ENCODE measurements around the gene AJAP1.

Gene AJAP1, protein sequence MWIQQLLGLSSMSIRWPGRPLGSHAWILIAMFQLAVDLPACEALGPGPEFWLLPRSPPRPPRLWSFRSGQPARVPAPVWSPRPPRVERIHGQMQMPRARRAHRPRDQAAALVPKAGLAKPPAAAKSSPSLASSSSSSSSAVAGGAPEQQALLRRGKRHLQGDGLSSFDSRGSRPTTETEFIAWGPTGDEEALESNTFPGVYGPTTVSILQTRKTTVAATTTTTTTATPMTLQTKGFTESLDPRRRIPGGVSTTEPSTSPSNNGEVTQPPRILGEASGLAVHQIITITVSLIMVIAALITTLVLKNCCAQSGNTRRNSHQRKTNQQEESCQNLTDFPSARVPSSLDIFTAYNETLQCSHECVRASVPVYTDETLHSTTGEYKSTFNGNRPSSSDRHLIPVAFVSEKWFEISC

GRCh38 chr1:4653796-4654725, at the start of gene AJAP1:
Gene AJAP1, plus strand, starts transcription at chr1:4654609. Its CDS starts 817 bp downstream, at chr1:4655426.
- TF ChIP-seq GATA3 (IDR thresholded peaks at IDR 0.05; ENCODE audit: low read depth, low read length) (no peak), GATA2 (IDR thresholded peaks at IDR 0.05; ENCODE audit: low read depth, low read length) (no peak)

- no peak for TF ChIP-seq GATA3 (IDR thresholded peaks at IDR 0.05; ENCODE audit: low read depth, low read length)
- no peak for TF ChIP-seq GATA2 (IDR thresholded peaks at IDR 0.05; ENCODE audit: low read depth, low read length)
These were observed 49.3 kb upstream of the AJAP1 start for GRCh38 chr1:4605158-4605557.

- TF ChIP-seq GATA3 (IDR thresholded peaks at IDR 0.05; ENCODE audit: low read depth, low read length) (peak; percentile 92), GATA2 (IDR thresholded peaks at IDR 0.05; ENCODE audit: low read depth, low read length) (peak; percentile 99)
These were observed 42.7 kb upstream of the AJAP1 start for GRCh38 chr1:4611563-4612341.

DNA sequence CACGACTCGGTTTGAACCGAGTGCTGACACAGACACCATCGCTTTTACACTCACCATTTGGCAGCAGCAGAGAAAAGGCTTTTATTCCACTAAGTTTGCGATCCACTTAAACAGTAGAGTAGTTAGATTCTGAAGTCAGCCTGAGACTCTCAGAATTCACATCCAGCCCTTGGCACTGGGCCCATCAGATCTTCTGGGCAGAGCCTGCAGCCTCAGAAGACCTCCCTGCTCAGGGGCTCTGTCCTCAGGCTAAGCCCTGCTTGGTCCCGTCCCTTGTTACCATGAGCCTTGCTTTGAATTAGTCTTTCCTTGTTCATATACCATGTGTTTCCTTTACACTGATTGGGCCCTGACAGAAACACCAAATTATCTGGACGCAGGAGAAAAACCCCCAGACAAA, 41.4 kb upstream of the AJAP1 start:
- TF ChIP-seq GATA3 (IDR thresholded peaks at IDR 0.05; ENCODE audit: low read depth, low read length), result peak; percentile 70; the same call in 1 of the 2 replicates
- TF ChIP-seq GATA2 (IDR thresholded peaks at IDR 0.05; ENCODE audit: low read depth, low read length), result peak; percentile 92

GRCh38 chr1:4613606-4614370, 40.6 kb upstream of the AJAP1 start:
- no peak for TF ChIP-seq GATA2 (IDR thresholded peaks at IDR 0.05; ENCODE audit: low read depth, low read length)
- no peak for TF ChIP-seq GATA3 (IDR thresholded peaks at IDR 0.05; ENCODE audit: low read depth, low read length)

GRCh38 chr1:4614371-4615137, 39.9 kb upstream of the AJAP1 start:
- TF ChIP-seq GATA3 (IDR thresholded peaks at IDR 0.05; ENCODE audit: low read depth, low read length) (peak; percentile 86), GATA2 (IDR thresholded peaks at IDR 0.05; ENCODE audit: low read depth, low read length) (peak; percentile 98)

GRCh38 chr1:4615138-4615470, 39.3 kb upstream of the AJAP1 start:
- TF ChIP-seq GATA2 (IDR thresholded peaks at IDR 0.05; ENCODE audit: low read depth, low read length) (no peak), GATA3 (IDR thresholded peaks at IDR 0.05; ENCODE audit: low read depth, low read length) (no peak)

GRCh38 chr1:4615501-4615900, 38.9 kb upstream of the AJAP1 start:
- TF ChIP-seq GATA2 (IDR thresholded peaks at IDR 0.05; ENCODE audit: low read depth, low read length) (no peak), GATA3 (IDR thresholded peaks at IDR 0.05; ENCODE audit: low read depth, low read length) (no peak)

DNA sequence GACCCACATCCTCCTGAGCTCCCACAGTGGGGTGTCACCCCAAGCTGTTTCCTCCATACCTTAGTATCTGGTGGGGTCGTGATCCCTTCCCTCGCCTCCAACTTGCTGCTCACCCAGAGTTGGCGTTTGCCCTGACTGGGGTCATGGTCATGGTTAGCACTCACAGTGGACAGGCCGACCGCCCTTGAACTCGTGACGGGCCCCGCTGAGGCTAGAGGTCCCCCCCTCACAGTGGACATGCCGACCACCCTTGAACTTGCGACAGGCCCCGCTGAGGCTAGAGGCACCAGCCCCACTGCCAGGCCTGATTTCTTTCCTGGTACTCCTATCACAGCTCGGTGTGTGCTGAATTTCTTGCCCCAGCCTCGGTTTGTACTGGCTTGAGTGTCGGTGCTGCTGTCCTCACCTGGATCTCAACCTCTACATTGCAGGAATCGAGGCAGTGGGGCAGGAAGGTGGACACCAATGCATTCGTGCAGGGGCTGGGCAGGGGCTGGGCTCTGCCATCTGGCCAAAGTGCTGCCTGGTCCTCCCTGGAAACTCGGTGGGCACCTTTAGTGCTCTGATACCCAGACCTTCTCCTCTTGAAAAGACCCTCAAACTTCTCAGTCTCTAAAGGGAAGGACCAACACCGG, 37.5 kb upstream of the AJAP1 start:
- TF ChIP-seq GATA3 (IDR thresholded peaks at IDR 0.05; ENCODE audit: low read depth, low read length), result no peak
- no peak for TF ChIP-seq GATA2 (IDR thresholded peaks at IDR 0.05; ENCODE audit: low read depth, low read length)

- no peak for TF ChIP-seq GATA3 (IDR thresholded peaks at IDR 0.05; ENCODE audit: low read depth, low read length)
- no peak for TF ChIP-seq GATA2 (IDR thresholded peaks at IDR 0.05; ENCODE audit: low read depth, low read length)
These were observed 36.9 kb upstream of the AJAP1 start for GRCh38 chr1:4617506-4617905.

DNA sequence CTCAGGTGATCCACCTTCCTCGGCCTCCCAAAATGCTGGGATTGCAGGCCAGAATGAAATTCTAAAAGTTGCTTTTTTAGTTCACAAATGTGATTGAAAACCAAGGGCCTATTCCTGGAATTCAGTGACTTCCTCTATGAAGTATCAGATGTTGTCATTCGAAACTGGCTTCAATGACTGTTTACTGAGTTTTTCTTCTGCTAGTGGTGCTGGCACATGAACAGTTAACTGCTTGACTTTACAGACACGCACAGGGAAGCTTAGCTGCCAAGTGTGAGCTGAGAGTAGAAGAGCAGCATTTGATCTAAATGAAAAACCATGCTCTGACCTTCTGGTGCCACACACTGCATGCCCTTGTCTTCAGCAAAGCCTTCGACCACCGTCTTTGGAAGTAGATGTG, 32.8 kb upstream of the AJAP1 start:
- TF ChIP-seq GATA3 (IDR thresholded peaks at IDR 0.05; ENCODE audit: low read depth, low read length) (no peak), GATA2 (IDR thresholded peaks at IDR 0.05; ENCODE audit: low read depth, low read length) (no peak)

- TF ChIP-seq GATA3 (IDR thresholded peaks at IDR 0.05; ENCODE audit: low read depth, low read length), result no peak
- no peak for TF ChIP-seq GATA2 (IDR thresholded peaks at IDR 0.05; ENCODE audit: low read depth, low read length)
These were observed 31.6 kb upstream of the AJAP1 start for GRCh38 chr1:4622821-4623220.
